ENCODE results near the gene RPS24.

RPS24 gene

GRCh38 chr10:78047314-78047891 lies 13.7 kb downstream of the RPS24 start:
- H3K9me3 Mint-ChIP-seq: no peaks in the 10 kb centered on the region
- H3K4me3 Mint-ChIP-seq: peak overlapping the region in 1 of 3 experiments; percentile 10
- H3K27me3 Mint-ChIP-seq (ENCODE audit: low read depth): peaks cover 3% of the 10 kb centered on the region
- peak overlapping the region; percentile 3 to 46 (median 10) for H3K27ac Mint-ChIP-seq
- peaks cover 39% of the 10 kb centered on the region for H3K4me1 Mint-ChIP-seq
- TF ChIP-seq CTCF (IDR thresholded peaks at IDR 0.05; ENCODE audit: unreplicated experiment in 3 of 3): peak; percentile 80 to 92 (median 90)
- peaks cover 8% of the 10 kb centered on the region for H3K36me3 Mint-ChIP-seq (ENCODE audit: low read depth)

GRCh38 chr10:78049851-78050250 lies 16.2 kb downstream of the RPS24 start:
- H3K9me3 Mint-ChIP-seq: no peaks in the 10 kb centered on the region
- no peak overlapping the region for H3K27ac Mint-ChIP-seq
- peaks cover 3% of the 10 kb centered on the region for H3K27me3 Mint-ChIP-seq (ENCODE audit: low read depth)
- H3K4me1 Mint-ChIP-seq: peaks cover 14% of the 10 kb centered on the region
- no peaks in the 10 kb centered on the region for H3K36me3 Mint-ChIP-seq (ENCODE audit: low read depth)
- H3K4me3 Mint-ChIP-seq: no peak overlapping the region
- no peak for TF ChIP-seq CTCF (IDR thresholded peaks at IDR 0.05; ENCODE audit: unreplicated experiment in 3 of 3)

- Mint-ChIP-seq H3K36me3 (ENCODE audit: low read depth) (peaks cover 3% of the 10 kb centered on the region), H3K4me1 (peaks cover under 1% of the 10 kb centered on the region), H3K9me3 (no peaks in the 10 kb centered on the region), H3K4me3 (no peak overlapping the region), H3K27ac (peak overlapping the region in 2 of 3 experiments; percentile 29 to 41), H3K27me3 (ENCODE audit: low read depth) (peaks cover 3% of the 10 kb centered on the region)
- no peak for TF ChIP-seq CTCF (IDR thresholded peaks at IDR 0.05; ENCODE audit: unreplicated experiment in 3 of 3)
Measured at GRCh38 chr10:78053211-78053868, 19.7 kb downstream of the RPS24 start.

- no peaks in the 10 kb centered on the region for H3K9me3 Mint-ChIP-seq
- peaks cover 3% of the 10 kb centered on the region for H3K36me3 Mint-ChIP-seq (ENCODE audit: low read depth)
- H3K4me1 Mint-ChIP-seq: no peaks in the 10 kb centered on the region
- peaks cover 4% of the 10 kb centered on the region for H3K27me3 Mint-ChIP-seq (ENCODE audit: low read depth)
- H3K4me3 Mint-ChIP-seq: no peak overlapping the region
- TF ChIP-seq CTCF (IDR thresholded peaks at IDR 0.05; ENCODE audit: unreplicated experiment in 3 of 3): no peak
- no peak overlapping the region for H3K27ac Mint-ChIP-seq
Measured at GRCh38 chr10:78058562-78058961, 24.9 kb downstream of the RPS24 start.

GRCh38 chr10:78059906-78060702 lies 26.4 kb downstream of the RPS24 start:
- no peaks in the 10 kb centered on the region for H3K9me3 Mint-ChIP-seq
- H3K36me3 Mint-ChIP-seq (ENCODE audit: low read depth): peaks cover 3% of the 10 kb centered on the region
- no peak overlapping the region for H3K27ac Mint-ChIP-seq
- H3K4me3 Mint-ChIP-seq: no peak overlapping the region
- H3K27me3 Mint-ChIP-seq (ENCODE audit: low read depth): peaks cover 4% of the 10 kb centered on the region
- no peaks in the 10 kb centered on the region for H3K4me1 Mint-ChIP-seq
- TF ChIP-seq CTCF (IDR thresholded peaks at IDR 0.05; ENCODE audit: unreplicated experiment in 3 of 3): no peak

Measured in nephron (organoid).